Neural crest cell (in vitro differentiated cells): ENCODE results near the gene ZXDC. TPM values are rescaled to one million over a fixed set of nuclear protein-coding genes. Genes with fewer than 3 reads are reported as not detected.

Experiments
- DNase-seq: peaks from one replicate; pipeline ENCODE4 v3.0.0; 2021; ENCODE audit warnings: low read depth, mixed read lengths, low spot score
- H3K27ac Mint-ChIP-seq: one replicate; pipeline ENCODE4 v1.8.0; 2021; ENCODE audit warnings: mild to moderate bottlenecking, mixed read lengths; ENCODE audit not compliant: unreplicated experiment
- H3K27me3 Mint-ChIP-seq: 2 replicates; pipeline ENCODE4 v1.8.0; 2021; ENCODE audit warnings: low read depth, mild to moderate bottlenecking, mixed read lengths
- H3K36me3 Mint-ChIP-seq: 2 replicates; pipeline ENCODE4 v1.8.0; 2021; ENCODE audit warnings: low read depth, mild to moderate bottlenecking, mixed read lengths
- H3K4me1 Mint-ChIP-seq: 2 replicates; pipeline ENCODE4 v1.8.0; 2021; ENCODE audit warnings: mixed read lengths
- H3K4me3 Mint-ChIP-seq: one replicate; pipeline ENCODE4 v1.8.0; 2021; ENCODE audit warnings: mild to moderate bottlenecking, mixed read lengths
- H3K9me3 Mint-ChIP-seq: 2 replicates; pipeline ENCODE4 v1.8.0; 2021; ENCODE audit warnings: mixed read lengths
- CTCF ChIP-seq: fragments of 200-600 bp; sonication (generic); conservative IDR thresholded peaks from 2 replicates; pipeline ENCODE4 v1.5.0; 2021; ENCODE audit warnings: antibody characterized with exemption, mild to moderate bottlenecking
- total RNA-seq: library from RNA; stranded (reverse); gene quantifications from 2 replicates; pipeline ENCODE4 v1.2.1, GENCODE V29; 2021

The ZXDC gene
- total RNA-seq, 1 donor from 2014 or later: 34.3 TPM

- Mint-ChIP-seq H3K27ac (no peak overlapping the region), H3K4me1 (peaks cover 13% of the 10 kb centered on the region), H3K36me3 (no peaks in the 10 kb centered on the region), H3K27me3 (peaks cover 33% of the 10 kb centered on the region), H3K4me3 (no peak overlapping the region), H3K9me3 (no peaks in the 10 kb centered on the region)
- no peak for DNase-seq
- no peak for TF ChIP-seq CTCF
These were observed 45.6 kb upstream of the ZXDC start for GRCh38 chr3:126521122-126521891.

- H3K36me3 Mint-ChIP-seq: no peaks in the 10 kb centered on the region
- no peak overlapping the region for H3K4me3 Mint-ChIP-seq
- no peaks in the 10 kb centered on the region for H3K9me3 Mint-ChIP-seq
- H3K27me3 Mint-ChIP-seq: peaks cover 24% of the 10 kb centered on the region
- H3K4me1 Mint-ChIP-seq: peaks cover 13% of the 10 kb centered on the region
- TF ChIP-seq CTCF: no peak
- DNase-seq: no peak
- no peak overlapping the region for H3K27ac Mint-ChIP-seq
These were observed 44.1 kb upstream of the ZXDC start for GRCh38 chr3:126519506-126520455.

DNA sequence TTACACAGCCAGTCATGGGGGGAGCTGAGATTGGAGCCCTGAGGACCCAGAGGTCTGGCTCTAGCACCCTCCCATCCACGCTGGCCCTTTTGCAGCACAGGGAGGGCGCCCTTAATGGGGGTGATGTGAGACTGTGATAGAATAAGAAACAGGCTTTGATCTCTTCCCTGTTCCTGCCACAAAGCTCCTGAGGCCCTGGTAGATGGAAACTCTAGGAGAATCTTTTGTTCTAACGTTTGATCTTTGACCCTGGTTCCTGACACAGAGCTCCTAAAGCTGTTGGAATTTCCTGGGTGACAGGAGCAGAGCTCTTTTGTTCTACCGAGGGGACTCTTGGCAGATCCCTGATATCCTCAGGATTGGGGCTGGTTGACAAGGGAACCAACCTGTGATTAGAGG lies 43.1 kb upstream of the ZXDC start:
- Mint-ChIP-seq H3K9me3 (no peaks in the 10 kb centered on the region), H3K27ac (no peak overlapping the region), H3K4me1 (peaks cover 13% of the 10 kb centered on the region), H3K4me3 (no peak overlapping the region), H3K27me3 (peaks cover 18% of the 10 kb centered on the region), H3K36me3 (no peaks in the 10 kb centered on the region)
- TF ChIP-seq CTCF: no peak
- DNase-seq: no peak

- H3K4me1 Mint-ChIP-seq: peaks cover 13% of the 10 kb centered on the region
- H3K27ac Mint-ChIP-seq: no peak overlapping the region
- peaks cover 12% of the 10 kb centered on the region for H3K27me3 Mint-ChIP-seq
- no peaks in the 10 kb centered on the region for H3K36me3 Mint-ChIP-seq
- DNase-seq: no peak
- H3K9me3 Mint-ChIP-seq: no peaks in the 10 kb centered on the region
- no peak for TF ChIP-seq CTCF
- no peak overlapping the region for H3K4me3 Mint-ChIP-seq
These were observed 42.5 kb upstream of the ZXDC start for GRCh38 chr3:126517986-126518778.

DNA sequence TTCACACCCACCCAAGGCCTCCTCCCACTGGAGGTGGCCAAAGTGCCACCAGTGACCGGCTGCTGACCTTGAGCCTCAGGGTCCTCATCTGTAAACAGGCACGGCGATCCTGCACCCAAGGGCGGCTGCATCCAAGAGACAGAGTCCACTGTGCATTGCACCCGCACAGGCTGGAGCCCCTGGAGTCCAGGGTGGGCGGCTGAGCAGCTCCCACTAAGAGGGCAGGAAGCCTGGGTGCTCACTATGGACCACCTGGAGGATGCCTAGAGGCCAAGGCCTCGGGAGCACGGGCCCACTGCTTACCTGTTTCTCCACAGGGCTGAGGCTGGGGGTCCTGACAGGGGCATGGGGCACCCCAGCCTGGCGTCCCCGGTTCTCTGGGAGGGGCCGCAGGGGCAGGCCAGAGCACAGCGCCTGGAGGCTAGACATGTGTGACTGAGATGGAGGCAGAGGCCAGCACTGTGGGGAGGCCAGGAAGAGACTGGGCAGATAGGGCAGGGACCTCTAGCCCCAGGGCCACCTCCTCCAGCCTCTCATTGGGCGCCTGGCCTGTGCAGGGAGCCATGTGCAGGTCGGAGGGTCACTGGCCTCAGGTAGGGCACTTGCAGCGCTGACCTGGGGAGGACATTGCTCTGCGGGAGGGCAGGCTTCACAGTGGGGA lies 41.7 kb upstream of the ZXDC start, which contains the start of gene UROC1:
TSS of gene UROC1 (minus strand) at position 483 of the 661 bp plus-strand sequence. CDS start at position 429, 54 bp downstream.
- DNase-seq: no peak
- H3K4me1 Mint-ChIP-seq: peaks cover 8% of the 10 kb centered on the region
- no peaks in the 10 kb centered on the region for H3K9me3 Mint-ChIP-seq
- no peak for TF ChIP-seq CTCF
- no peak within 1 kb of the TSS for H3K4me3 Mint-ChIP-seq
- H3K36me3 Mint-ChIP-seq: no peaks in the 10 kb centered on the region
- H3K27me3 Mint-ChIP-seq: peaks cover 4% of the 10 kb centered on the region
- no peak within 1 kb of the TSS for H3K27ac Mint-ChIP-seq
